OCI-LY3 (cell line): ENCODE data around the gene TMEM229A.

ENCODE experiments used
- H2AFZ ChIP-seq: fragments of 200-600, 300-600 bp; shearing (Covaris generic); 2 replicates; pipeline ENCODE4 v1.6.0; 2014; ENCODE audit warnings: antibody characterized with exemption, low read depth, low read length
- H3K27ac ChIP-seq: fragments of 200-600, 300-600 bp; sonication (generic); 2 replicates; pipeline ENCODE4 v1.5.1; 2014; ENCODE audit warnings: mild to moderate bottlenecking, low read length, moderate library complexity, mixed read lengths
- H3K27me3 ChIP-seq: fragments of 200-600, 300-600 bp; sonication (generic); 2 replicates; pipeline ENCODE4 v1.6.1; 2014; ENCODE audit warnings: low read depth, low read length, mixed read lengths
- H3K36me3 ChIP-seq: fragments of 200-600, 300-600 bp; sonication (generic); replicated peaks from 2 replicates; pipeline ENCODE3; 2014; ENCODE audit warnings: low read depth, low read length, mixed read lengths
- H3K4me1 ChIP-seq: fragments of 300-600, 200-600 bp; sonication (generic); 2 replicates; pipeline ENCODE4 v1.6.1; 2014; ENCODE audit warnings: low read length, mixed read lengths
- H3K4me2 ChIP-seq: fragments of 200-600, 300-600 bp; sonication (generic); 2 replicates; pipeline ENCODE4 v1.6.1; 2014; ENCODE audit warnings: low read length, mixed read lengths
- H3K4me3 ChIP-seq: fragments of 300-600, 200-600 bp; sonication (generic); 2 replicates; pipeline ENCODE4 v1.5.1; 2014; ENCODE audit warnings: antibody characterized with exemption, mild to moderate bottlenecking, low read length, moderate library complexity
- H3K79me2 ChIP-seq: fragments of 300-600, 200-600 bp; shearing (Covaris generic); 2 replicates; pipeline ENCODE4 v1.6.1; 2014; ENCODE audit warnings: mild to moderate bottlenecking, low read length, mixed read lengths
- H3K9ac ChIP-seq: fragments of 300-600, 200-600 bp; shearing (Covaris generic); 2 replicates; pipeline ENCODE4 v1.6.0; 2014; ENCODE audit warnings: mild to moderate bottlenecking, low read length, moderate library complexity
- H3K9me3 ChIP-seq: fragments of 200-600, 300-600 bp; shearing (Covaris generic); 2 replicates; pipeline ENCODE4 v1.6.1; 2014; ENCODE audit warnings: low read length, mixed read lengths; ENCODE audit not compliant: insufficient read depth
- H4K20me1 ChIP-seq: fragments of 200-600, 300-600 bp; sonication (generic); 2 replicates; pipeline ENCODE4 v1.6.1; 2016; ENCODE audit warnings: low read length, mixed read lengths; ENCODE audit not compliant: insufficient read depth
- CTCF ChIP-seq: fragments of 200-600, 300-600 bp; sonication (generic); IDR thresholded peaks from 2 replicates; pipeline ENCODE4 v1.5.1; 2014; ENCODE audit warnings: antibody characterized with exemption, low read length, low read depth
- EZH2phosphoT487 ChIP-seq: fragments of 200-600 bp; shearing (Covaris generic); IDR thresholded peaks from 2 replicates; pipeline ENCODE4 v1.6.1; 2018; ENCODE audit warnings: antibody characterized with exemption, mixed run types, low read depth

TMEM229A gene

GRCh38 chr7:124057872-124058271 is 25.0 kb upstream of the TMEM229A start:
- TF ChIP-seq EZH2phosphoT487 (no peak), CTCF (no peak)
- H3K4me1 ChIP-seq = peaks cover 9% of the 10 kb centered on the region
- H2AFZ ChIP-seq = no peak overlapping the region
- no peak overlapping the region for H3K9ac ChIP-seq
- no peaks in the 10 kb centered on the region for H3K9me3 ChIP-seq
- H3K27me3 ChIP-seq = no peaks in the 10 kb centered on the region
- no peak overlapping the region for H3K4me2 ChIP-seq
- no peaks in the 10 kb centered on the region for H3K36me3 ChIP-seq
- H3K27ac ChIP-seq = no peak overlapping the region
- H3K4me3 ChIP-seq = no peak overlapping the region
- no peaks in the 10 kb centered on the region for H3K79me2 ChIP-seq
- no peaks in the 10 kb centered on the region for H4K20me1 ChIP-seq

- no peaks in the 10 kb centered on the region for H4K20me1 ChIP-seq
- no peak overlapping the region for H3K4me3 ChIP-seq
- no peaks in the 10 kb centered on the region for H3K9me3 ChIP-seq
- no peak overlapping the region for H3K4me2 ChIP-seq
- no peaks in the 10 kb centered on the region for H3K79me2 ChIP-seq
- no peaks in the 10 kb centered on the region for H3K36me3 ChIP-seq
- TF ChIP-seq EZH2phosphoT487 (no peak), CTCF (no peak)
- no peak overlapping the region for H3K27ac ChIP-seq
- H3K4me1 ChIP-seq = peaks cover 9% of the 10 kb centered on the region
- no peak overlapping the region for H3K9ac ChIP-seq
- H3K27me3 ChIP-seq = no peaks in the 10 kb centered on the region
- H2AFZ ChIP-seq = no peak overlapping the region
Observed at GRCh38 chr7:124056234-124056633, 23.4 kb upstream of the TMEM229A start.

- Histone ChIP-seq H2AFZ (no peak overlapping the region), H3K9ac (no peak overlapping the region), H3K27me3 (no peaks in the 10 kb centered on the region), H3K36me3 (no peaks in the 10 kb centered on the region), H3K27ac (no peak overlapping the region), H3K4me2 (no peak overlapping the region), H3K9me3 (no peaks in the 10 kb centered on the region), H3K79me2 (no peaks in the 10 kb centered on the region), H3K4me1 (no peaks in the 10 kb centered on the region), H4K20me1 (no peaks in the 10 kb centered on the region), H3K4me3 (no peak overlapping the region)
- TF ChIP-seq CTCF (no peak), EZH2phosphoT487 (no peak)
Observed at GRCh38 chr7:124051681-124052377, 19.0 kb upstream of the TMEM229A start.

- no peaks in the 10 kb centered on the region for H3K9me3 ChIP-seq
- H3K79me2 ChIP-seq = no peaks in the 10 kb centered on the region
- H3K9ac ChIP-seq = no peak overlapping the region
- no peak overlapping the region for H3K4me3 ChIP-seq
- H3K36me3 ChIP-seq = no peaks in the 10 kb centered on the region
- no peaks in the 10 kb centered on the region for H3K4me1 ChIP-seq
- H3K27me3 ChIP-seq = no peaks in the 10 kb centered on the region
- no peak overlapping the region for H3K27ac ChIP-seq
- H2AFZ ChIP-seq = no peak overlapping the region
- TF ChIP-seq CTCF (no peak), EZH2phosphoT487 (no peak)
- H3K4me2 ChIP-seq = no peak overlapping the region
- no peaks in the 10 kb centered on the region for H4K20me1 ChIP-seq
Observed at GRCh38 chr7:124042826-124043225, 10.0 kb upstream of the TMEM229A start.
